ENCODE data around the gene SMCO4.
"Not testable (repeated sequence)": the region's sequence is repeated elsewhere in the genome, so short reads cannot be mapped to it uniquely, and the experiment has no call there.

SMCO4 gene

DNA sequence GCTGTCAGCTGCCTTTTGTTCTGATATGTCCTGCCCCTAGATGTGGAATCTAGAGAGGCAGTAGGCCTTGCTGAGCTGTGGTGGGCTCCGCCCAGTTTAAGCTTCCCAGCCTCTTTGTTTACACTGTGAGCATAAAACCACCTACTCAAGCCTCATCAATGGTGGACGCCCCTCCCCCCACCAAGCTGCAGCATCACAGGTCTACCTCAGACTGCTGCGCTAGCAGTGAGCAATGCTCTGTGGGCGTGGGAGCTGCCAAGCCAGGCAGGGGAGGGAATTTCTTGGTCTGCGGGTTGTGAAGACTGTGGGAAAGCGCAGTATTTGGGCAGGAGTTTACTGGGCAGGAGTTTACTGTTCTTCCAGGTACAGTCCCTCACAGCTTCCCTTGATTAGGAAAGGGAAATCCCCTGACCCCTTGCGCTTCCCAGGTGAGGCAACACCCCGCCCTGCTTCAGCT is 98.5 kb downstream of the SMCO4 start:
- Histone ChIP-seq H3K36me3 (ENCODE audit: control insufficient read depth, low read depth, low read length) (no peaks in the 10 kb centered on the region), H3K4me3 (ENCODE audit: low read length) (peak overlapping the region; percentile 49)

GRCh38 chr11:93443232-93443631 is 100.0 kb downstream of the SMCO4 start:
- not testable (repeated sequence) for H3K27me3 ChIP-seq (ENCODE audit: control insufficient read depth, insufficient read depth, low read length); H3K9ac ChIP-seq (ENCODE audit: low read length); H3K4me3 ChIP-seq (ENCODE audit: low read length); H3K36me3 ChIP-seq (ENCODE audit: control insufficient read depth, low read depth, low read length); H3K9me3 ChIP-seq (ENCODE audit: control insufficient read depth, low read depth, low read length); H3K27ac ChIP-seq (ENCODE audit: low read length)
- peaks cover 12% of the 10 kb centered on the region for H3K4me1 ChIP-seq (ENCODE audit: control insufficient read depth, low read depth, low read length)

More for the DNA sequence above, 98.5 kb downstream of the SMCO4 start:
- H3K27me3 ChIP-seq (ENCODE audit: control insufficient read depth, insufficient read depth, low read length), result no peaks in the 10 kb centered on the region
- peaks cover 12% of the 10 kb centered on the region for H3K4me1 ChIP-seq (ENCODE audit: control insufficient read depth, low read depth, low read length)
- no peak overlapping the region for H3K9ac ChIP-seq (ENCODE audit: low read length)
- peak overlapping the region; percentile 68 for H3K27ac ChIP-seq (ENCODE audit: low read length)
- H3K9me3 ChIP-seq (ENCODE audit: control insufficient read depth, low read depth, low read length), result no peaks in the 10 kb centered on the region

DNA sequence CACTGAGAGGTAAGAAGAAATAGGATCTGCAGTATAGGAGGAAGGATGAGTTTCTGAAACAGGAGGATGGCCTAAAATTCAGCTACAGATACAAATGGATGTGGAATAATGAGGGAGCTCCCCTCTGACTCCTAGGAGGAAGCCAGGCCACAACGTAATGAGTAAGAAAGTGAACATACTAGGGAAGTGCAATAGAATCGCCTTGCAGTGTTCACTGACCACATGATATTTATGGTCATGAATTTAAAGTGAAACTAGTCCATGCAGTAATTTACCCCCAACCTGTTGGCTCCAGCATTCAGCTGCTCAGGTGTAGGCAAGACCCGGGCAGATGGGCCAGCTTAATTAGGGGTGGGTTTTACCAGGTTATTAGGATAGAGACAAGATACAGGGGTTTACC is 110.9 kb downstream of the SMCO4 start:
- Histone ChIP-seq H3K27ac (ENCODE audit: low read length) (no peak overlapping the region), H3K9ac (ENCODE audit: low read length) (no peak overlapping the region), H3K9me3 (ENCODE audit: control insufficient read depth, low read depth, low read length) (no peaks in the 10 kb centered on the region), H3K4me3 (ENCODE audit: low read length) (no peak overlapping the region), H3K27me3 (ENCODE audit: control insufficient read depth, insufficient read depth, low read length) (no peaks in the 10 kb centered on the region), H3K36me3 (ENCODE audit: control insufficient read depth, low read depth, low read length) (no peaks in the 10 kb centered on the region), H3K4me1 (ENCODE audit: control insufficient read depth, low read depth, low read length) (no peaks in the 10 kb centered on the region)
